HepG2 (cell line): ENCODE measurements around the gene CLN6. TPM values are rescaled to one million over a fixed set of nuclear protein-coding genes. Genes with fewer than 3 reads are reported as not detected.

Source experiments
- ATAD3A ChIP-seq: sonication (generic); formaldehyde crosslinking; IDR thresholded peaks from 2 replicates; pipeline ENCODE4 v1.4.0; 2020; ENCODE audit warnings: missing genetic modification reagents
- KLF15 ChIP-seq: sonication (generic); formaldehyde crosslinking; IDR thresholded peaks from 2 replicates; pipeline ENCODE4 v1.8.1; 2023; ENCODE audit warnings: borderline replicate concordance, mild to moderate bottlenecking, inconsistent platforms, missing genetic modification reagents, mixed read lengths
- SCMH1 ChIP-seq: sonication (generic); formaldehyde crosslinking; IDR thresholded peaks from 2 replicates; pipeline ENCODE4 v1.9.0; 2021; ENCODE audit warnings: missing genetic modification reagents, mild to moderate bottlenecking, borderline replicate concordance
- ZBTB1 ChIP-seq: sonication (generic); formaldehyde crosslinking; IDR thresholded peaks from 2 replicates; pipeline ENCODE4 v1.4.0; 2020; ENCODE audit warnings: missing genetic modification reagents, borderline replicate concordance
- ZNF512B ChIP-seq: sonication (generic); formaldehyde crosslinking; IDR thresholded peaks from 2 replicates; pipeline ENCODE4 v1.5.1; 2020; ENCODE audit warnings: missing genetic modification reagents, mild to moderate bottlenecking, borderline replicate concordance
- ZNF547 ChIP-seq: sonication (generic); formaldehyde crosslinking; IDR thresholded peaks from 2 replicates; pipeline ENCODE4 v1.5.1; 2020; ENCODE audit warnings: mild to moderate bottlenecking, missing genetic modification reagents
- polyA plus RNA-seq, 8 experiments: library from polyadenylated mRNA; depleted of rRNA in 3 of 8; stranded (reverse) in 7 of 8; unstranded in 1 of 8; fragments of >200 nt; fragmentation: Illumina TruSeq in 4 of 8; extraction: Trizol in 4 of 8; gene quantifications; 2 replicates each; pipeline versions ENCODE4 v1.2.1 to v1.2.3, GENCODE V29; 2011 to 2016; ENCODE audit warnings: low read depth in 4 of 8, missing spikeins in 1 of 8, mixed read lengths in 1 of 8; ENCODE audit not compliant: insufficient read depth in 1 of 8
- total RNA-seq, 5 experiments: library from RNA; depleted of rRNA; stranded (reverse); fragments of >200 nt; fragmentation: Illumina TruSeq; extraction: Trizol; gene quantifications; 2 replicates each; pipeline ENCODE4 v1.2.3, GENCODE V29; 2016; ENCODE audit warnings: low read depth in 1 of 5
- TF ChIP-seq, protein P1 (sequence below): sonication (generic); formaldehyde crosslinking; IDR thresholded peaks from 2 replicates; pipeline ENCODE4 v1.5.1; 2020; ENCODE audit warnings: mild to moderate bottlenecking, missing genetic modification reagents, moderate library complexity
- TF ChIP-seq, protein P2 (sequence below): sonication (generic); formaldehyde crosslinking; IDR thresholded peaks from 2 replicates; pipeline ENCODE4 v1.4.0; 2020; ENCODE audit warnings: mild to moderate bottlenecking, missing genetic modification reagents, borderline replicate concordance

The CLN6 gene
- total and polyA plus RNA-seq, 2 of the 13 experiments (the other 11 are each of a cell fraction or from before 2014, with no cell fraction given), result 24.9 to 27.1 TPM

DNA sequence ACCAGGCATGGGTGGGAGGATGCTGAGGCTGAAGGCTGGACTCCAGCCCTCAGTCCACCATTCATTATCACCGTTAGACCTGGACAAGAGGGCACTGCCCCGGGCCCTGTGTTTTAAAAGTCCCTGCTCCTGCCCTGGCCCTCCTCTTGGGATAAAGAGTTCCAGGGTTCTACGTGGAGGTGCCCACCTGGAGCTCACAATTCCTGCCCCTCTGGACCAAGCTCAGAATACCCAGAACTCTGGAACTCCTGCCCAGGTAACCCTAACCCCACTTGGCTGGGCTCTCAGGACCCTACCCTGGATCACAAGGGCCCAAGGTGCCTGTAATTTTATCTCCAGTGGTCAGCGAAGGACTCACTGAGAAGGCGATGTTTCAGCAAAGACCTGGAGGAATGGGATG is 25.6 kb downstream of the CLN6 start (continued):
- TF ChIP-seq, protein P1, sequence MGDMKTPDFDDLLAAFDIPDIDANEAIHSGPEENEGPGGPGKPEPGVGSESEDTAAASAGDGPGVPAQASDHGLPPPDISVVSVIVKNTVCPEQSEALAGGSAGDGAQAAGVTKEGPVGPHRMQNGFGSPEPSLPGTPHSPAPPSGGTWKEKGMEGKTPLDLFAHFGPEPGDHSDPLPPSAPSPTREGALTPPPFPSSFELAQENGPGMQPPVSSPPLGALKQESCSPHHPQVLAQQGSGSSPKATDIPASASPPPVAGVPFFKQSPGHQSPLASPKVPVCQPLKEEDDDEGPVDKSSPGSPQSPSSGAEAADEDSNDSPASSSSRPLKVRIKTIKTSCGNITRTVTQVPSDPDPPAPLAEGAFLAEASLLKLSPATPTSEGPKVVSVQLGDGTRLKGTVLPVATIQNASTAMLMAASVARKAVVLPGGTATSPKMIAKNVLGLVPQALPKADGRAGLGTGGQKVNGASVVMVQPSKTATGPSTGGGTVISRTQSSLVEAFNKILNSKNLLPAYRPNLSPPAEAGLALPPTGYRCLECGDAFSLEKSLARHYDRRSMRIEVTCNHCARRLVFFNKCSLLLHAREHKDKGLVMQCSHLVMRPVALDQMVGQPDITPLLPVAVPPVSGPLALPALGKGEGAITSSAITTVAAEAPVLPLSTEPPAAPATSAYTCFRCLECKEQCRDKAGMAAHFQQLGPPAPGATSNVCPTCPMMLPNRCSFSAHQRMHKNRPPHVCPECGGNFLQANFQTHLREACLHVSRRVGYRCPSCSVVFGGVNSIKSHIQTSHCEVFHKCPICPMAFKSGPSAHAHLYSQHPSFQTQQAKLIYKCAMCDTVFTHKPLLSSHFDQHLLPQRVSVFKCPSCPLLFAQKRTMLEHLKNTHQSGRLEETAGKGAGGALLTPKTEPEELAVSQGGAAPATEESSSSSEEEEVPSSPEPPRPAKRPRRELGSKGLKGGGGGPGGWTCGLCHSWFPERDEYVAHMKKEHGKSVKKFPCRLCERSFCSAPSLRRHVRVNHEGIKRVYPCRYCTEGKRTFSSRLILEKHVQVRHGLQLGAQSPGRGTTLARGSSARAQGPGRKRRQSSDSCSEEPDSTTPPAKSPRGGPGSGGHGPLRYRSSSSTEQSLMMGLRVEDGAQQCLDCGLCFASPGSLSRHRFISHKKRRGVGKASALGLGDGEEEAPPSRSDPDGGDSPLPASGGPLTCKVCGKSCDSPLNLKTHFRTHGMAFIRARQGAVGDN (CRISPR knock-in tag), result no peak
- TF ChIP-seq, protein P2, sequence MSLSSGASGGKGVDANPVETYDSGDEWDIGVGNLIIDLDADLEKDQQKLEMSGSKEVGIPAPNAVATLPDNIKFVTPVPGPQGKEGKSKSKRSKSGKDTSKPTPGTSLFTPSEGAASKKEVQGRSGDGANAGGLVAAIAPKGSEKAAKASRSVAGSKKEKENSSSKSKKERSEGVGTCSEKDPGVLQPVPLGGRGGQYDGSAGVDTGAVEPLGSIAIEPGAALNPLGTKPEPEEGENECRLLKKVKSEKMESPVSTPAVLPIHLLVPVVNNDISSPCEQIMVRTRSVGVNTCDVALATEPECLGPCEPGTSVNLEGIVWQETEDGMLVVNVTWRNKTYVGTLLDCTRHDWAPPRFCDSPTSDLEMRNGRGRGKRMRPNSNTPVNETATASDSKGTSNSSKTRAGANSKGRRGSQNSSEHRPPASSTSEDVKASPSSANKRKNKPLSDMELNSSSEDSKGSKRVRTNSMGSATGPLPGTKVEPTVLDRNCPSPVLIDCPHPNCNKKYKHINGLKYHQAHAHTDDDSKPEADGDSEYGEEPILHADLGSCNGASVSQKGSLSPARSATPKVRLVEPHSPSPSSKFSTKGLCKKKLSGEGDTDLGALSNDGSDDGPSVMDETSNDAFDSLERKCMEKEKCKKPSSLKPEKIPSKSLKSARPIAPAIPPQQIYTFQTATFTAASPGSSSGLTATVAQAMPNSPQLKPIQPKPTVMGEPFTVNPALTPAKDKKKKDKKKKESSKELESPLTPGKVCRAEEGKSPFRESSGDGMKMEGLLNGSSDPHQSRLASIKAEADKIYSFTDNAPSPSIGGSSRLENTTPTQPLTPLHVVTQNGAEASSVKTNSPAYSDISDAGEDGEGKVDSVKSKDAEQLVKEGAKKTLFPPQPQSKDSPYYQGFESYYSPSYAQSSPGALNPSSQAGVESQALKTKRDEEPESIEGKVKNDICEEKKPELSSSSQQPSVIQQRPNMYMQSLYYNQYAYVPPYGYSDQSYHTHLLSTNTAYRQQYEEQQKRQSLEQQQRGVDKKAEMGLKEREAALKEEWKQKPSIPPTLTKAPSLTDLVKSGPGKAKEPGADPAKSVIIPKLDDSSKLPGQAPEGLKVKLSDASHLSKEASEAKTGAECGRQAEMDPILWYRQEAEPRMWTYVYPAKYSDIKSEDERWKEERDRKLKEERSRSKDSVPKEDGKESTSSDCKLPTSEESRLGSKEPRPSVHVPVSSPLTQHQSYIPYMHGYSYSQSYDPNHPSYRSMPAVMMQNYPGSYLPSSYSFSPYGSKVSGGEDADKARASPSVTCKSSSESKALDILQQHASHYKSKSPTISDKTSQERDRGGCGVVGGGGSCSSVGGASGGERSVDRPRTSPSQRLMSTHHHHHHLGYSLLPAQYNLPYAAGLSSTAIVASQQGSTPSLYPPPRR (CRISPR knock-in tag), result no peak
- TF ChIP-seq SCMH1 (CRISPR knock-in tag) (no peak), ATAD3A (CRISPR knock-in tag) (no peak), ZBTB1 (no peak), ZNF547 (CRISPR knock-in tag) (no peak), ZNF512B (CRISPR knock-in tag) (no peak), KLF15 (CRISPR knock-in tag) (no peak)
- TF ChIP-seq, all 625 proteins: peak for 0
